Activated CD8-positive, alpha-beta T cell treated with anti-CD3 and anti-CD28 coated beads for 36 hours (primary cell): ENCODE results near the gene PSRC1. TPM values are rescaled to one million over a fixed set of nuclear protein-coding genes. Genes with fewer than 3 reads are reported as not detected.

Experiments used
- ATAC-seq: fragments of 200-7000 bp; cut with Tn5 transposase; one replicate; pipeline ENCODE4 v1.10.0; 2021; ENCODE audit warnings: mild to moderate bottlenecking, moderate library complexity
- CTCF ChIA-PET: fragments of 350-600 bp; sonication (Branson Sonifier 250); formaldehyde crosslinking; loops from one replicate; lab custom pipeline; 2021; ENCODE audit warnings: antibody characterized with exemption; lab: Charles Lee
- POLR2A ChIA-PET: fragments of 350-600 bp; sonication (Branson Sonifier 250); formaldehyde crosslinking; loops from one replicate; lab custom pipeline; 2021; ENCODE audit warnings: antibody characterized with exemption; lab: Charles Lee
- DNase-seq: peaks from one replicate; pipeline ENCODE4 v3.0.0-alpha.2; 2020
- H3K27ac Mint-ChIP-seq: one replicate; pipeline ENCODE4 v1.8.0; 2021; ENCODE audit warnings: mild to moderate bottlenecking, mixed read lengths
- H3K27me3 Mint-ChIP-seq: one replicate; pipeline ENCODE4 v1.8.0; 2021; ENCODE audit warnings: mixed read lengths
- H3K36me3 Mint-ChIP-seq: one replicate; pipeline ENCODE4 v1.8.0; 2021; ENCODE audit warnings: low read depth, mixed read lengths
- H3K4me1 Mint-ChIP-seq: one replicate; pipeline ENCODE4 v1.8.0; 2021; ENCODE audit warnings: low read depth, mixed read lengths
- H3K4me3 Mint-ChIP-seq: one replicate; pipeline ENCODE4 v1.8.0; 2021; ENCODE audit warnings: mild to moderate bottlenecking, moderate library complexity, mixed read lengths
- H3K9me3 Mint-ChIP-seq: one replicate; pipeline ENCODE4 v1.8.0; 2021; ENCODE audit warnings: mixed read lengths
- CTCF ChIP-seq: fragments of 200-600 bp; IDR thresholded peaks from one replicate; pipeline ENCODE4 v1.8.0; 2022; ENCODE audit warnings: antibody characterized with exemption, mild to moderate bottlenecking
- intact Hi-C: fragments of 100-400 bp; cut with micrococcal nuclease; formaldehyde crosslinking; loops from one replicate; pipeline ENCODE4 v1.10.0; 2022
- total RNA-seq, 2 experiments: library from RNA; stranded (reverse); gene quantifications; one replicate each; pipeline ENCODE4 v1.2.3, GENCODE V29; 2021

Gene PSRC1
- total RNA-seq, 2 experiments from 2014 or later = 12.9 to 14.0 TPM

DNA sequence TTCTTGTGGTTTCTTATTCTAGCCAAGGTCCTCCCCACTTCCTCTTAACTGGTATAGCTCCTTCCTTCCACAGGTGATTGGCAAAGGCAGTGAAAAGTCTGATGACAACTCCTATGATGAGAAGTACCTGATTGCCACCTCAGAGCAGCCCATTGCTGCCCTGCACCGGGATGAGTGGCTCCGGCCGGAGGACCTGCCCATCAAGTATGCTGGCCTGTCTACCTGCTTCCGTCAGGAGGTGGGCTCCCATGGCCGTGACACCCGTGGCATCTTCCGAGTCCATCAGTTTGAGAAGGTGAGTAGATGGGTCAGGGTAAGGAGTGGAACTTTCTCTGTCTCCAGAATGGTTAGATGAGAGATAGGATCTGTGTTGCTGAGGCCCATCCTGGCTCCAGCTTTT, 47.8 kb downstream of the PSRC1 start:
- ChIA-PET CTCF (interaction anchor here (1.2 kb wide), 1 partner anchor 20 kb away, joined by 3 read pairs; no protein-coding TSS in a partner anchor), POLR2A (interaction anchor here (2.4 kb wide), 1 partner anchor 20 kb away, joined by 14 read pairs; the partner anchor contains the start of gene SARS1)

DNA sequence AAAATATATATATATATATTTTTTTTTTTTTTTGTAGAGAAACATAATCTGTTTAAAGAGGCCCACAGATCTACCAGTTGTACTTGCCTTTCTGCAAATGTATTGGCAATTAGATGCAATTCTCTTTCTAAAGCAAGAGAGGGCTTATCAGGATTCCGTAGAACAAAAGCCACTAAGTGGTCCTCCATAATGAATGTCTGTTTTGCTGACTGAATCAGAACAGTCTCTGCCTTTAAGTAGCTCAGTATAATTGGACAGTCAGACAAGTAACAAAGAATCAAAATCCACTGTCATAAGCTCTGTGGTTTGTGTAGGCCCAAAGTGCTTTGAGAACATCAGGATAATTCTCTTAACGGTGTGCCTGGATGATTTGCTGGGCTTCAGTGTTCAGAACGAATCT, 51.9 kb downstream of the PSRC1 start:
- peaks cover 6% of the 10 kb centered on the region for H3K4me1 Mint-ChIP-seq
- no peak for TF ChIP-seq CTCF
- no peak for ATAC-seq
- H3K9me3 Mint-ChIP-seq = no peaks in the 10 kb centered on the region
- intact Hi-C loops = no loop called here
- H3K4me3 Mint-ChIP-seq = no peak overlapping the region
- no peak for DNase-seq
- ChIA-PET POLR2A (interaction anchor here (0.9 kb wide), 1 partner anchor 17 kb away, joined by 3 read pairs; no protein-coding TSS in a partner anchor), CTCF (interaction anchor here (1.2 to 1.9 kb wide), 4 partner anchors 10 to 169 kb away, joined by 4 to 5 read pairs (median 4); partner anchors contain the start of gene SARS1)
- peak overlapping the region; percentile 46 for H3K27ac Mint-ChIP-seq
- H3K27me3 Mint-ChIP-seq = no peaks in the 10 kb centered on the region
- peaks cover 65% of the 10 kb centered on the region for H3K36me3 Mint-ChIP-seq

More for the DNA sequence above, 47.8 kb downstream of the PSRC1 start:
- intact Hi-C loops = no loop called here
- no peaks in the 10 kb centered on the region for H3K9me3 Mint-ChIP-seq
- H3K4me3 Mint-ChIP-seq = no peak overlapping the region
- ATAC-seq (no peak), DNase-seq (no peak)
- H3K27ac Mint-ChIP-seq = peak overlapping the region; percentile 35
- H3K36me3 Mint-ChIP-seq = peaks cover 50% of the 10 kb centered on the region
- H3K4me1 Mint-ChIP-seq = peaks cover 3% of the 10 kb centered on the region
- no peak for TF ChIP-seq CTCF
- H3K27me3 Mint-ChIP-seq = no peaks in the 10 kb centered on the region

Other genes starting within 250 kb of the PSRC1 start
- gene WDR47, start 241.0 kb downstream of the PSRC1 start, total RNA-seq = 1 to 10 TPM; 7.2 to 8.4 TPM
- 10 to 100 TPM; 18.5 to 19.0 TPM for gene TAF13, start 207.1 kb downstream of the PSRC1 start, total RNA-seq
- gene TMEM167B, start 192.4 kb downstream of the PSRC1 start, total RNA-seq = 10 to 100 TPM; 21.8 to 23.4 TPM
- gene ELAPOR1, start 169.0 kb downstream of the PSRC1 start, total RNA-seq = 1 to 10 TPM; 4.7 to 7.0 TPM
- 100 to 1,000 TPM; 226 to 228 TPM for gene SARS1, start 69.2 kb downstream of the PSRC1 start, total RNA-seq
- 1 to 10 TPM; 2.7 to 3.1 TPM for gene CELSR2, start 33.6 kb downstream of the PSRC1 start, total RNA-seq
- gene MYBPHL, start 23.9 kb upstream of the PSRC1 start, total RNA-seq = not detected
- gene SORT1, start 114.8 kb upstream of the PSRC1 start, total RNA-seq = 1 to 10 TPM; 2.5 to 3.2 TPM
- gene PSMA5, start 143.3 kb upstream of the PSRC1 start, total RNA-seq = 100 to 1,000 TPM; 192 to 210 TPM
- not detected for gene SYPL2, start 183.4 kb upstream of the PSRC1 start, total RNA-seq
- gene ATXN7L2, start 200.8 kb upstream of the PSRC1 start, total RNA-seq = 10 to 100 TPM; 11.2 to 13.7 TPM
- 1 to 10 TPM; 7.0 to 9.5 TPM for gene CYB561D1, start 210.9 kb upstream of the PSRC1 start, total RNA-seq
- 1 to 10 TPM; 1.3 to 1.7 TPM for gene AMIGO1, start 226.6 kb upstream of the PSRC1 start, total RNA-seq